Sigmoid colon (tissue), 4 donors: ENCODE measurements around the gene VAT1L.

Experiments used
- EP300 ChIP-seq, 4 donors: sonication (generic); formaldehyde crosslinking; IDR thresholded peaks; one replicate each; pipeline ENCODE4 v1.6.1; 2017; ENCODE audit warnings: antibody characterized with exemption in 4 of 4
- POLR2A ChIP-seq, 2 donors: fragments of 450-650 bp; IDR thresholded peaks; one replicate each; pipeline ENCODE4 v1.6.1; 2016; ENCODE audit warnings: antibody characterized with exemption in 2 of 2, mild to moderate bottlenecking in 2 of 2, moderate library complexity in 2 of 2
- POLR2AphosphoS5 ChIP-seq, 4 donors: sonication (generic); formaldehyde crosslinking; IDR thresholded peaks; one replicate each; pipeline ENCODE4 v1.6.1; 2017; ENCODE audit warnings: antibody characterized with exemption in 4 of 4
- TF ChIP-seq, protein P1 (sequence below), 4 experiments: fragments of 450-650 bp in 3 of 4; fragments of 200-600 bp in 1 of 4; IDR thresholded peaks; one replicate each; pipeline ENCODE4 v1.5.1; 2016 to 2019; ENCODE audit warnings: antibody characterized with exemption in 4 of 4, mild to moderate bottlenecking in 3 of 4, moderate library complexity in 2 of 4

DNA sequence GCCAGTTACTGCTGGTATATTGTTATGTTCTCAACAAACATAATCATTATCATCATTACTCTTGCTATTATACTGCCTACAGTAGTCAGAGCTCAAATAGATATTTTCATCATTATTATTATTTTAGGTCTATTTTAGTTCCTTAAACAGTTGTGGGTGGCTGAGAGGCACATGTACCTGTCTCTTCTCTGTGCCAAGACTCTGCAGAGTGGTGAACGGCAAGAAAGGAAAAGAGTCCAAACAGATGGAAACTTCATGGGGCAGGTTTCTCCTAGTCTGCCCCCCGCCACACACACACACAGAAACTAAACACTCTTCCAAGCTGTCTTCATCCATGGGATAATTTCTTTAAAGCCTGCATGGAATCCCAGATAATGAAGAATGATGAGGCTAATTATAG is 156.3 kb downstream of the VAT1L start:
- TF ChIP-seq, protein P1, sequence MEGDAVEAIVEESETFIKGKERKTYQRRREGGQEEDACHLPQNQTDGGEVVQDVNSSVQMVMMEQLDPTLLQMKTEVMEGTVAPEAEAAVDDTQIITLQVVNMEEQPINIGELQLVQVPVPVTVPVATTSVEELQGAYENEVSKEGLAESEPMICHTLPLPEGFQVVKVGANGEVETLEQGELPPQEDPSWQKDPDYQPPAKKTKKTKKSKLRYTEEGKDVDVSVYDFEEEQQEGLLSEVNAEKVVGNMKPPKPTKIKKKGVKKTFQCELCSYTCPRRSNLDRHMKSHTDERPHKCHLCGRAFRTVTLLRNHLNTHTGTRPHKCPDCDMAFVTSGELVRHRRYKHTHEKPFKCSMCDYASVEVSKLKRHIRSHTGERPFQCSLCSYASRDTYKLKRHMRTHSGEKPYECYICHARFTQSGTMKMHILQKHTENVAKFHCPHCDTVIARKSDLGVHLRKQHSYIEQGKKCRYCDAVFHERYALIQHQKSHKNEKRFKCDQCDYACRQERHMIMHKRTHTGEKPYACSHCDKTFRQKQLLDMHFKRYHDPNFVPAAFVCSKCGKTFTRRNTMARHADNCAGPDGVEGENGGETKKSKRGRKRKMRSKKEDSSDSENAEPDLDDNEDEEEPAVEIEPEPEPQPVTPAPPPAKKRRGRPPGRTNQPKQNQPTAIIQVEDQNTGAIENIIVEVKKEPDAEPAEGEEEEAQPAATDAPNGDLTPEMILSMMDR (IDR thresholded peaks at IDR 0.05): no peak
- TF ChIP-seq POLR2A (IDR thresholded peaks at IDR 0.05): no peak
- no peak for TF ChIP-seq EP300 (IDR thresholded peaks at IDR 0.05)
- TF ChIP-seq POLR2AphosphoS5 (IDR thresholded peaks at IDR 0.05): no peak
